Gastroesophageal sphincter (tissue), 4 donors: ENCODE results near the gene TBC1D4. TPM values are rescaled to one million over a fixed set of nuclear protein-coding genes. Genes with fewer than 3 reads are reported as not detected.
"Not testable (repeated sequence)": the region's sequence is repeated elsewhere in the genome, so short reads cannot be mapped to it uniquely, and the experiment has no call there.

ENCODE experiments used
- ATAC-seq: fragments of 150-250 bp; one replicate; pipeline ENCODE4 v1.9.1; 2016; ENCODE audit warnings: mild to moderate bottlenecking, moderate library complexity
- H3K27ac ChIP-seq, 4 donors: fragments of 200-600 bp; sonication (generic) in 3 of 4; 1 replicate in 3 of 4; 2 replicates in 1 of 4; pipeline ENCODE4 v1.5.1; 2016 to 2019
- H3K27me3 ChIP-seq: fragments of 200-600 bp; sonication (generic); one replicate; pipeline ENCODE4 v1.5.1; 2019
- H3K36me3 ChIP-seq, 2 donors: fragments of 200-600 bp; sonication (generic); one replicate each; pipeline ENCODE4 v1.5.1; 2019; ENCODE audit warnings: control low read depth in 1 of 2
- H3K4me1 ChIP-seq, 3 donors: fragments of 200-600 bp; sonication (generic); 1 replicate in 2 of 3; 2 replicates in 1 of 3; pipeline ENCODE4 v1.5.1; 2016 to 2019; ENCODE audit warnings: control low read depth in 2 of 3
- H3K4me3 ChIP-seq, 2 donors: fragments of 200-600 bp; sonication (generic); one replicate each; pipeline ENCODE4 v1.5.1; 2019; ENCODE audit warnings: mild to moderate bottlenecking in 1 of 2, moderate library complexity in 1 of 2
- H3K9me3 ChIP-seq, 3 donors: fragments of 200-600 bp; sonication (generic); one replicate each; pipeline ENCODE4 v1.5.1; 2017 to 2019; ENCODE audit warnings: control low read depth in 2 of 3
- CTCF ChIP-seq, 4 experiments: fragments of 200-600 bp in 2 of 4; fragments of 450-650 bp in 2 of 4; sonication (generic) in 1 of 4; IDR thresholded peaks; one replicate each; pipeline ENCODE4 v1.5.1; 2017 to 2019; ENCODE audit warnings: antibody characterized with exemption in 4 of 4, mild to moderate bottlenecking in 2 of 4, moderate library complexity in 2 of 4
- EP300 ChIP-seq: sonication (generic); formaldehyde crosslinking; IDR thresholded peaks from one replicate; pipeline ENCODE4 v1.6.1; 2017; ENCODE audit warnings: antibody characterized with exemption, mild to moderate bottlenecking
- POLR2A ChIP-seq, 2 donors: fragments of 450-650 bp; IDR thresholded peaks; one replicate each; pipeline ENCODE4 v1.6.1; 2017; ENCODE audit warnings: antibody characterized with exemption in 2 of 2, mild to moderate bottlenecking in 2 of 2, moderate library complexity in 1 of 2
- POLR2AphosphoS5 ChIP-seq: sonication (generic); formaldehyde crosslinking; IDR thresholded peaks from one replicate; pipeline ENCODE4 v1.6.1; 2017; ENCODE audit warnings: antibody characterized with exemption
- WGBS, 2 donors: methylation state at CpG; one replicate each; pipeline ENCODE4 v1.1.5; 2018; ENCODE audit warnings: low coverage in 1 of 2; 5-methylcytosine and 5-hydroxymethylcytosine counted together
- total RNA-seq, 4 donors: library from RNA; depleted of rRNA; stranded (reverse); fragments of >200 nt; gene quantifications; one replicate each; pipeline ENCODE4 v1.1.0, GENCODE V29; 2016

TBC1D4 gene
- total RNA-seq, 4 donors from 2014 or later, result 12.8 to 28.0 (median 22.4) TPM

GRCh38 chr13:75256922-75257321, 225.0 kb downstream of the TBC1D4 start:
- no peaks in the 10 kb centered on the region for H3K36me3 ChIP-seq
- no peaks in the 10 kb centered on the region for H3K27me3 ChIP-seq
- H3K27ac ChIP-seq, result no peak overlapping the region
- no peaks in the 10 kb centered on the region for H3K9me3 ChIP-seq
- 77 to 78% methylated on average over 2 to 3 of the region's 3 CpGs for WGBS, 2 donors
- no peak overlapping the region for H3K4me3 ChIP-seq
- TF ChIP-seq CTCF (IDR thresholded peaks at IDR 0.05) (no peak), EP300 (no peak), POLR2A (IDR thresholded peaks at IDR 0.05) (no peak), POLR2AphosphoS5 (no peak)
- no peaks in the 10 kb centered on the region for H3K4me1 ChIP-seq
- ATAC-seq, result no peak

DNA sequence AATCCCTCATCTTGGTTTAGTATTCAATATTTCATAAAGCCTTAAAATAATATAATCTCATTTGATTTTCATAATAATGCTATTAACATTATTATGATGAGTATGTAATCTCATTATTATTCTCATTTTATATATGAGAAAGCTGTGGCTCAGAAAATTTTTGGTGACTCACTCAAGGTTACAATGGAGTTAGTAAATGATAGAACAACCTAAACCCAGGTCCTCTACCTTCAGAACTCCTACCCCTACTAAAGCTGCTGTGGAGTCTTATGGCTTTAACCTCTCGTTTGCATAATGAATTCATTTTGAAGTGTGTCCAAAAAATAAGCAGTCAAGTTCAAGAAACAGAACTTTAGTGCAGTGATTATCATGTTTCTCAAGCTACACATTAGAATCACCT, 226.3 kb downstream of the TBC1D4 start:
- H3K27me3 ChIP-seq, result no peaks in the 10 kb centered on the region
- TF ChIP-seq POLR2A (IDR thresholded peaks at IDR 0.05), result no peak
- no peak for TF ChIP-seq POLR2AphosphoS5
- no peak for TF ChIP-seq CTCF (IDR thresholded peaks at IDR 0.05)
- TF ChIP-seq EP300, result no peak
- WGBS, 2 donors, result 13 to 25% methylated on average over 1 of the region's 1 CpG
- no peak for ATAC-seq
- no peaks in the 10 kb centered on the region for H3K9me3 ChIP-seq
- H3K4me1 ChIP-seq, result no peaks in the 10 kb centered on the region
- no peaks in the 10 kb centered on the region for H3K36me3 ChIP-seq
- H3K27ac ChIP-seq, result no peak overlapping the region
- H3K4me3 ChIP-seq, result no peak overlapping the region

DNA sequence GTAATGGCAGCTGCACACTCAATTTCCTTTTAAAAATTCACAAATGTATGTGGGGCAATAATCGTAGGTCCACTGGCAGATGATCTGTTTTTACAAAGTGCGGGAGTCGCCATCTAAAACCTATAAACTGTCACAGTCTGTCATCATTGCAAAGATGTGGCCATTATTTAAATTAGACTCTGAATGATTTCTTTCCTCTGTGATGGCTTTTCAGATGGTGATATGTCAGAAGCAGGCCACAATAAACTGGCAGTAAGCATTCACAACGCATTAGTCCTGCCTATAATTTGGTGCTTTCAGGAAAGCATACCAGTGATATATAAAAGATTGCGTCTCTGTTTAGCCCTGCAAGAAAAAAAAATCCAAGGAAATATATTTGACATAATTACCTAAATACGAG, 226.8 kb downstream of the TBC1D4 start:
- H3K27ac ChIP-seq, result no peak overlapping the region
- no peak for ATAC-seq
- TF ChIP-seq CTCF (IDR thresholded peaks at IDR 0.05) (no peak), POLR2AphosphoS5 (no peak), POLR2A (IDR thresholded peaks at IDR 0.05) (no peak), EP300 (no peak)
- WGBS, 2 donors, result 87 to 95% methylated on average over 6 of the region's 6 CpGs
- H3K4me3 ChIP-seq, result no peak overlapping the region
- no peaks in the 10 kb centered on the region for H3K27me3 ChIP-seq
- H3K9me3 ChIP-seq, result no peaks in the 10 kb centered on the region
- H3K4me1 ChIP-seq, result no peaks in the 10 kb centered on the region
- no peaks in the 10 kb centered on the region for H3K36me3 ChIP-seq

DNA sequence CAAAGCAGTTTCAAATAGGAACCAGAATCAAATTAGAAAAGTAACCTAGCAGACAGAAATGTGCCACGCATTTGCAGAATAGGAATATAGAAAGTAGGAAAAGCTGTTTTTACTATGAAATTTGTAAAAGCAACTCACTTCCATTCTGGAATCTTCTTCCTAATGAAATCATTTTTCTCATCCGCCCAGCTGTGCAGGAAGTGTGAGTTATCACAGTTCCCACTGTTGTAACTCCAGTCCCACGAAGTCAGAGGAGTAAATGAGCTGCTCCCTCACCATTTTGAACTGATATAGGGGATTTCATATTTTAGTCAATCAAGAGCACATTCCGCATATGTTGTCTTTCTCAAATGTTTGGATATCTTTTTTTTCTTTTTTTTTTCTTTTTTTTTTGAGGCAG, 230.8 kb downstream of the TBC1D4 start:
- Histone ChIP-seq H3K36me3 (no peaks in the 10 kb centered on the region), H3K9me3 (peaks cover 0 to 9% (median 0%) of the 10 kb centered on the region in 3 donors), H3K27ac (no peak overlapping the region), H3K27me3 (no peaks in the 10 kb centered on the region), H3K4me3 (no peak overlapping the region), H3K4me1 (no peaks in the 10 kb centered on the region)
- TF ChIP-seq POLR2A (IDR thresholded peaks at IDR 0.05) (no peak), POLR2AphosphoS5 (no peak), CTCF (IDR thresholded peaks at IDR 0.05) (no peak)
- 71 to 83% methylated on average over 4 of the region's 4 CpGs for WGBS, 2 donors
- no peak for ATAC-seq

- no peaks in the 10 kb centered on the region for H3K4me1 ChIP-seq
- H3K9me3 ChIP-seq, result peaks cover 0 to 15% (median 0%) of the 10 kb centered on the region in 3 donors
- no peaks in the 10 kb centered on the region for H3K27me3 ChIP-seq
- no peaks in the 10 kb centered on the region for H3K36me3 ChIP-seq
- no peak for ATAC-seq
- no peak overlapping the region for H3K27ac ChIP-seq
- 59 to 60% methylated on average over 6 to 7 of the region's 7 CpGs for WGBS, 2 donors
- no peak overlapping the region for H3K4me3 ChIP-seq
- TF ChIP-seq EP300 (no peak), POLR2AphosphoS5 (no peak), POLR2A (IDR thresholded peaks at IDR 0.05) (no peak)
Measured at GRCh38 chr13:75250526-75251178, 231.3 kb downstream of the TBC1D4 start.

GRCh38 chr13:75245578-75245977, 236.4 kb downstream of the TBC1D4 start:
- not testable (repeated sequence) for H3K27me3 ChIP-seq, H3K4me1 ChIP-seq, H3K36me3 ChIP-seq, H3K27ac ChIP-seq, ATAC-seq, H3K4me3 ChIP-seq
- 74 to 100% methylated on average over 3 to 5 of the region's 5 CpGs for WGBS, 2 donors
- peaks cover 0 to 17% (median 0%) of the 10 kb centered on the region in 3 donors for H3K9me3 ChIP-seq

- not testable (repeated sequence) for H3K9me3 ChIP-seq, H3K27me3 ChIP-seq, H3K36me3 ChIP-seq, H3K4me3 ChIP-seq, ATAC-seq, H3K27ac ChIP-seq, H3K4me1 ChIP-seq
- 0 to 76% methylated on average over 1 to 4 of the region's 22 CpGs for WGBS, 2 donors
Measured at GRCh38 chr13:75240240-75240639, 241.7 kb downstream of the TBC1D4 start.
